ENCODE measurements around the gene FYTTD1.

GRCh38 chr3:197709135-197709534 lies 40.5 kb upstream of the FYTTD1 start:
- TF ChIP-seq CBX8 (IDR thresholded peaks at IDR 0.05) (no peak), POLR2A (IDR thresholded peaks at IDR 0.05; ENCODE audit: low read length) (no peak), HMGXB4 (CRISPR knock-in tag; IDR thresholded peaks at IDR 0.05; ENCODE audit: borderline replicate concordance) (no peak), SMC3 (IDR thresholded peaks at IDR 0.05) (no peak), CTCF (IDR thresholded peaks at IDR 0.05) (no peak), ESRRA (IDR thresholded peaks at IDR 0.05; ENCODE audit: borderline replicate concordance, low read length) (no peak), EP300 (IDR thresholded peaks at IDR 0.05) (no peak), REST (IDR thresholded peaks at IDR 0.05) (no peak), RARB (CRISPR knock-in tag; IDR thresholded peaks at IDR 0.05) (no peak)

Measured in A549 (cell line).